ENCODE data around the gene TBL3.

Gene TBL3

GRCh38 chr16:1944612-1945199, 27.1 kb upstream of the TBL3 start:
- DNase-seq (ENCODE audit: low read depth) = no peak
- no peak overlapping the region for H3K4me3 ChIP-seq (ENCODE audit: low read depth, low read length)
- TF ChIP-seq, protein P1, sequence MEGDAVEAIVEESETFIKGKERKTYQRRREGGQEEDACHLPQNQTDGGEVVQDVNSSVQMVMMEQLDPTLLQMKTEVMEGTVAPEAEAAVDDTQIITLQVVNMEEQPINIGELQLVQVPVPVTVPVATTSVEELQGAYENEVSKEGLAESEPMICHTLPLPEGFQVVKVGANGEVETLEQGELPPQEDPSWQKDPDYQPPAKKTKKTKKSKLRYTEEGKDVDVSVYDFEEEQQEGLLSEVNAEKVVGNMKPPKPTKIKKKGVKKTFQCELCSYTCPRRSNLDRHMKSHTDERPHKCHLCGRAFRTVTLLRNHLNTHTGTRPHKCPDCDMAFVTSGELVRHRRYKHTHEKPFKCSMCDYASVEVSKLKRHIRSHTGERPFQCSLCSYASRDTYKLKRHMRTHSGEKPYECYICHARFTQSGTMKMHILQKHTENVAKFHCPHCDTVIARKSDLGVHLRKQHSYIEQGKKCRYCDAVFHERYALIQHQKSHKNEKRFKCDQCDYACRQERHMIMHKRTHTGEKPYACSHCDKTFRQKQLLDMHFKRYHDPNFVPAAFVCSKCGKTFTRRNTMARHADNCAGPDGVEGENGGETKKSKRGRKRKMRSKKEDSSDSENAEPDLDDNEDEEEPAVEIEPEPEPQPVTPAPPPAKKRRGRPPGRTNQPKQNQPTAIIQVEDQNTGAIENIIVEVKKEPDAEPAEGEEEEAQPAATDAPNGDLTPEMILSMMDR (IDR thresholded peaks at IDR 0.05; ENCODE audit: control insufficient read depth, extremely low read depth, insufficient read depth) = no peak

DNA sequence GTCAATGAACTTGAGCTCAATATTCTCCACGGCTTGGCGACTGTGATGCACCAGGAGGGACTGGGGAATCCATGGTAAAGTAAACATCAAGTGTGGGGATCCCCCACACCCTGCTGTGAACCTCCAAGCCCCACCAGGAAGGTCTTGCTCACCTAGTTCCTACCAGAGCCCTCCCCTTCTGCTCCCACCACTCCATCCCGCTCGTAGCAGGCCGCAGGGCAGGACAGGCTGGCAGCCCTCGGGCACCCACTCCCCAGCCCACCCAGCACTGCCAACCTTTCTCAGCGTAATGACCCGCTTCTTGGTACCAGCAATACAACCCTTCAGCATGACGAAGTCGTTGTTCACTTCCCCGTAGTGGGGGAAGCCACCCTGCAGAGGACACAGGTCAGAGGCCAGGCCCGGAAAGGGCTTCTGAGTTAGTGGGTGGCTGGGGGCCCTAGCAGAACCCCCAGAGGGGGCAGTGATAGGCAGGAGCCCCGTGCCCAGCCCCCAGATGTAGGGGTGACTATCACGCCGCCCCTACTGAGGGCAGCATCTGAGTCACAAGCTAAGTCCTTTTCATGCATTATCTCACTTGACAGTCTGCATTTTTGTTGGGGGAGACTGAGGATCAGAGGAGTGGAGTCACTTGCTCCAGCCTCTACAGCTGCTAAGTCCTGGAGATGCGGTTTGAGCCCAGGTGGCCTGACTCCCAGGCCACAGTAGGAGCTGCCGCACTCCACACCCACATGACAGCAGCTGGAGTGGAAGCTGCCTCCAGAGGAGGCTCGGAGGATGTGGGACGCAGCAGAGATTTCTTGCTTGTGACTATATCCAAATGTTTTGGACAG, 26.1 kb upstream of the TBL3 start:
- TF ChIP-seq, protein P1 (IDR thresholded peaks at IDR 0.05; ENCODE audit: control insufficient read depth, extremely low read depth, insufficient read depth) = no peak
- no peak overlapping the region for H3K4me3 ChIP-seq (ENCODE audit: low read depth, low read length)
- DNase-seq (ENCODE audit: low read depth) = no peak

GRCh38 chr16:1946495-1947368, 25.1 kb upstream of the TBL3 start:
- TF ChIP-seq, protein P1 (IDR thresholded peaks at IDR 0.05; ENCODE audit: control insufficient read depth, extremely low read depth, insufficient read depth) = no peak
- no peak for DNase-seq (ENCODE audit: low read depth)

GRCh38 chr16:1947369-1947670, 24.5 kb upstream of the TBL3 start:
- H3K4me3 ChIP-seq (ENCODE audit: low read depth, low read length) = no peak overlapping the region
- TF ChIP-seq, protein P1 (IDR thresholded peaks at IDR 0.05; ENCODE audit: control insufficient read depth, extremely low read depth, insufficient read depth) = no peak
- no peak for DNase-seq (ENCODE audit: low read depth)

More at GRCh38 chr16:1946495-1947368, 25.1 kb upstream of the TBL3 start:
- H3K4me3 ChIP-seq (ENCODE audit: low read depth, low read length) = no peak overlapping the region

DNA sequence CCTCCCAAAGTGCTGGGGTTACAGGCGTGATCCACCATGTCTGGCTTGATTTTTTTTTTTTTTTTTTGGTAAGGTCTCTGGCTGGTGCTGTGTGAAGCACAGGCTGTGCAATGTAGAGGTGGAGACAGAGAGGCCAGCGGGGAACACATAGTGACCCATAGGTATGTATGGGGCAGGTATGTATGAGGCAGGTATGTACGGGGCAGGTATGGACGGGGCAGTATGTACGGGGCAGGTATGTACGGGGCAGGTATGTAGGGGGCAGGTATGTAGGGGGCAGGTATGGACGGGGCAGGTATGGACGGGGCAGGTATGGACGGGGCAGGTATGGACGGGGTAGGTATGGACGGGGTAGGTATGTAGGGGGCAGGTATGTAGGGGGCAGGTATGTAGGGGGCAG, 22.3 kb upstream of the TBL3 start:
- H3K4me3 ChIP-seq (ENCODE audit: low read depth, low read length) = no peak overlapping the region
- no peak for DNase-seq (ENCODE audit: low read depth)
- TF ChIP-seq, protein P1 (IDR thresholded peaks at IDR 0.05; ENCODE audit: control insufficient read depth, extremely low read depth, insufficient read depth) = no peak

- no peak overlapping the region for H3K4me3 ChIP-seq (ENCODE audit: low read depth, low read length)
- DNase-seq (ENCODE audit: low read depth) = no peak
- TF ChIP-seq, protein P1 (IDR thresholded peaks at IDR 0.05; ENCODE audit: control insufficient read depth, extremely low read depth, insufficient read depth) = no peak
Observed at GRCh38 chr16:1950047-1950446, 21.8 kb upstream of the TBL3 start.
